Neuronal stem cell (in vitro differentiated cells): ENCODE results near the gene HSPA1B.
"Not testable (repeated sequence)": the region's sequence is repeated elsewhere in the genome, so short reads cannot be mapped to it uniquely, and the experiment has no call there.

ENCODE experiments used
- DNase-seq: peaks from one replicate; pipeline ENCODE4 v3.0.0-alpha.2; 2013; ENCODE audit warnings: low spot score
- H2AFZ ChIP-seq: one replicate; pipeline ENCODE4 v1.6.1; 2013; ENCODE audit warnings: mild to moderate bottlenecking, low read length, inconsistent platforms
- H2AK5ac ChIP-seq: 2 replicates; pipeline ENCODE4 v1.6.1; 2013; ENCODE audit warnings: low read depth, mild to moderate bottlenecking, inconsistent platforms, low read length, moderate library complexity, mixed read lengths
- H2BK120ac ChIP-seq: 2 replicates; pipeline ENCODE4 v1.6.1; 2013; ENCODE audit warnings: low read depth, mild to moderate bottlenecking, inconsistent platforms, low read length, moderate library complexity, mixed read lengths
- H2BK12ac ChIP-seq: one replicate; pipeline ENCODE4 v1.6.1; 2013; ENCODE audit warnings: low read length, inconsistent platforms
- H2BK15ac ChIP-seq: 2 replicates; pipeline ENCODE4 v1.6.1; 2013; ENCODE audit warnings: mild to moderate bottlenecking, low read length, inconsistent platforms, mixed read lengths
- H2BK5ac ChIP-seq: one replicate; pipeline ENCODE4 v1.6.1; 2013; ENCODE audit warnings: inconsistent platforms, mild to moderate bottlenecking, low read length, moderate library complexity
- H3K14ac ChIP-seq: one replicate; pipeline ENCODE4 v1.6.1; 2013; ENCODE audit warnings: low read length, inconsistent platforms
- H3K18ac ChIP-seq: 2 replicates; pipeline ENCODE4 v1.6.1; 2013; ENCODE audit warnings: low read length, inconsistent platforms
- H3K23ac ChIP-seq: 2 replicates; pipeline ENCODE4 v1.6.1; 2013; ENCODE audit warnings: low read depth, mild to moderate bottlenecking, mixed read lengths, low read length, inconsistent platforms; ENCODE audit not compliant: poor library complexity
- H3K27ac ChIP-seq: replicated peaks from 3 replicates; pipeline ENCODE4 v1.5.1; 2013; ENCODE audit warnings: low read length, inconsistent platforms
- H3K27me3 ChIP-seq, 3 experiments: 2 replicates each; pipeline ENCODE4 v1.6.1; 2013; ENCODE audit warnings: low read length in 3 of 3, mild to moderate bottlenecking in 2 of 3, inconsistent platforms in 1 of 3, low read depth in 1 of 3, mixed read lengths in 1 of 3, moderate library complexity in 1 of 3; ENCODE audit not compliant: control insufficient read depth in 3 of 3, insufficient read depth in 3 of 3
- H3K36me3 ChIP-seq, 2 donors: replicated peaks in 1 of 2; 2 replicates each; pipeline ENCODE4 v1.6.1; 2013; ENCODE audit warnings: low read length in 2 of 2; ENCODE audit not compliant: control insufficient read depth in 2 of 2, insufficient read depth in 2 of 2
- H3K4ac ChIP-seq: 2 replicates; pipeline ENCODE4 v1.6.1; 2013; ENCODE audit warnings: inconsistent platforms, mild to moderate bottlenecking, low read length, moderate library complexity
- H3K4me1 ChIP-seq, 2 donors: 1 replicate in 1 of 2; 2 replicates in 1 of 2; pipeline ENCODE4 v1.6.1; 2013; ENCODE audit warnings: low read length in 2 of 2, low read depth in 1 of 2; ENCODE audit not compliant: control insufficient read depth in 2 of 2, insufficient read depth in 1 of 2
- H3K4me2 ChIP-seq: one replicate; pipeline ENCODE4 v1.6.1; 2013; ENCODE audit warnings: mild to moderate bottlenecking, low read length, inconsistent platforms; ENCODE audit not compliant: insufficient read depth, poor library complexity, severe bottlenecking
- H3K4me3 ChIP-seq, 2 donors: 2 replicates each; pipeline ENCODE4 v1.5.1; 2013; ENCODE audit warnings: low read length in 2 of 2, mild to moderate bottlenecking in 2 of 2, inconsistent platforms in 1 of 2, moderate library complexity in 1 of 2
- H3K79me1 ChIP-seq: one replicate; pipeline ENCODE4 v1.6.1; 2013; ENCODE audit warnings: low read depth, mild to moderate bottlenecking, inconsistent platforms, low read length, moderate library complexity
- H3K9ac ChIP-seq: one replicate; pipeline ENCODE4 v1.6.1; 2013; ENCODE audit warnings: mild to moderate bottlenecking, low read depth, low read length, inconsistent platforms; ENCODE audit not compliant: poor library complexity
- H3K9me3 ChIP-seq, 2 donors: replicated peaks in 1 of 2; 2 replicates each; pipeline versions ENCODE3 to v1.6.1; 2013; ENCODE audit warnings: low read length in 2 of 2, mild to moderate bottlenecking in 2 of 2, inconsistent platforms in 1 of 2, low read depth in 1 of 2, mixed read lengths in 1 of 2, moderate library complexity in 1 of 2; ENCODE audit not compliant: control insufficient read depth in 2 of 2, insufficient read depth in 1 of 2
- H4K8ac ChIP-seq: one replicate; pipeline ENCODE4 v1.6.1; 2013; ENCODE audit warnings: low read depth, mild to moderate bottlenecking, inconsistent platforms, low read length, moderate library complexity
- H4K91ac ChIP-seq: one replicate; pipeline ENCODE4 v1.6.1; 2013; ENCODE audit warnings: low read length, low read depth, mild to moderate bottlenecking, inconsistent platforms; ENCODE audit not compliant: poor library complexity
- WGBS, 2 donors: extraction: QIAGEN DNeasy Blood & Tissue Kit; methylation state at CpG; one replicate each; pipeline ENCODE4 v1.1.7; 2013; ENCODE audit warnings: missing lambda C conversion rate in 2 of 2, mixed read lengths in 1 of 2; ENCODE audit not compliant: insufficient read length in 2 of 2, insufficient replicate concordance in 1 of 2; ENCODE audit errors: extremely low coverage in 2 of 2; 5-methylcytosine and 5-hydroxymethylcytosine counted together

Gene HSPA1B

GRCh38 chr6:31838968-31839367, 11.4 kb downstream of the HSPA1B start:
- no peak overlapping the region for H3K27ac ChIP-seq
- H2BK12ac ChIP-seq = no peak overlapping the region
- no peaks in the 10 kb centered on the region for H3K27me3 ChIP-seq
- no CpG with 5 or more reads among the region's 3 CpGs for WGBS, 2 donors
- H3K9ac ChIP-seq = no peak overlapping the region
- no peak overlapping the region for H3K18ac ChIP-seq
- no peak for DNase-seq
- no peak overlapping the region for H2AFZ ChIP-seq
- no peak overlapping the region for H2BK15ac ChIP-seq
- H2BK5ac ChIP-seq = no peak overlapping the region
- no peak overlapping the region for H3K14ac ChIP-seq
- H3K79me1 ChIP-seq = peaks cover 8% of the 10 kb centered on the region
- H3K4me1 ChIP-seq = peaks cover 4 to 16% of the 10 kb centered on the region in 2 donors
- peaks cover 39 to 55% of the 10 kb centered on the region in 2 donors for H3K36me3 ChIP-seq
- no peak overlapping the region for H2BK120ac ChIP-seq
- H3K4me3 ChIP-seq = no peak overlapping the region
- no peak overlapping the region for H3K4me2 ChIP-seq
- no peak overlapping the region for H4K8ac ChIP-seq
- H3K4ac ChIP-seq = no peak overlapping the region
- H4K91ac ChIP-seq = no peak overlapping the region
- no peak overlapping the region for H2AK5ac ChIP-seq
- no peak overlapping the region for H3K23ac ChIP-seq
- peaks cover 0 to 3% of the 10 kb centered on the region in 2 donors for H3K9me3 ChIP-seq

GRCh38 chr6:31839779-31840126, 12.2 kb downstream of the HSPA1B start:
- H3K27ac ChIP-seq, H3K9me3 ChIP-seq, H3K4me2 ChIP-seq, H3K4me3 ChIP-seq, H2BK120ac ChIP-seq, H3K4ac ChIP-seq, H3K79me1 ChIP-seq, H4K8ac ChIP-seq, H3K23ac ChIP-seq, H4K91ac ChIP-seq, H2AFZ ChIP-seq, H2AK5ac ChIP-seq, H2BK15ac ChIP-seq, H3K14ac ChIP-seq, H3K9ac ChIP-seq, H2BK5ac ChIP-seq, H2BK12ac ChIP-seq, H3K18ac ChIP-seq, DNase-seq, H3K27me3 ChIP-seq: not testable (repeated sequence)
- H3K36me3 ChIP-seq = peaks cover 41 to 55% of the 10 kb centered on the region in 2 donors
- WGBS, 2 donors = no CpG with 5 or more reads among the region's 8 CpGs
- H3K4me1 ChIP-seq = peaks cover 4 to 16% of the 10 kb centered on the region in 2 donors

GRCh38 chr6:31842053-31842452, 14.5 kb downstream of the HSPA1B start:
- H3K79me1 ChIP-seq = no peaks in the 10 kb centered on the region
- peaks cover 35 to 41% of the 10 kb centered on the region in 2 donors for H3K36me3 ChIP-seq
- no CpG with 5 or more reads among the region's 9 CpGs for WGBS, 2 donors
- H3K4me1 ChIP-seq = peaks cover 0 to 4% of the 10 kb centered on the region in 2 donors
- H2AK5ac ChIP-seq = no peak overlapping the region
- H2BK12ac ChIP-seq = no peak overlapping the region
- no peak overlapping the region for H3K18ac ChIP-seq
- no peak overlapping the region for H3K4me2 ChIP-seq
- no peak for DNase-seq
- no peak overlapping the region for H2BK120ac ChIP-seq
- no peak overlapping the region for H2BK5ac ChIP-seq
- H3K4me3 ChIP-seq = no peak overlapping the region
- no peak overlapping the region for H3K14ac ChIP-seq
- H4K91ac ChIP-seq = no peak overlapping the region
- no peak overlapping the region for H2AFZ ChIP-seq
- H3K27ac ChIP-seq = no peak overlapping the region
- no peak overlapping the region for H2BK15ac ChIP-seq
- H4K8ac ChIP-seq = no peak overlapping the region
- peaks cover 0 to 3% of the 10 kb centered on the region in 2 donors for H3K9me3 ChIP-seq
- no peaks in the 10 kb centered on the region for H3K27me3 ChIP-seq
- H3K4ac ChIP-seq = no peak overlapping the region
- no peak overlapping the region for H3K9ac ChIP-seq
- no peak overlapping the region for H3K23ac ChIP-seq

GRCh38 chr6:31844507-31844906, 17.0 kb downstream of the HSPA1B start:
- no peak overlapping the region for H2AFZ ChIP-seq
- H2BK12ac ChIP-seq = no peak overlapping the region
- H3K36me3 ChIP-seq = peaks cover 16 to 18% of the 10 kb centered on the region in 2 donors
- no peak for DNase-seq
- no peak overlapping the region for H3K9ac ChIP-seq
- H4K8ac ChIP-seq = no peak overlapping the region
- no peak overlapping the region for H2BK120ac ChIP-seq
- no peak overlapping the region for H2BK15ac ChIP-seq
- H4K91ac ChIP-seq = no peak overlapping the region
- H3K4me2 ChIP-seq = no peak overlapping the region
- H3K23ac ChIP-seq = no peak overlapping the region
- H3K9me3 ChIP-seq = no peaks in the 10 kb centered on the region
- H2AK5ac ChIP-seq = no peak overlapping the region
- no peaks in the 10 kb centered on the region for H3K27me3 ChIP-seq
- H2BK5ac ChIP-seq = no peak overlapping the region
- no peaks in the 10 kb centered on the region for H3K4me1 ChIP-seq
- no peak overlapping the region for H3K18ac ChIP-seq
- no peak overlapping the region for H3K14ac ChIP-seq
- H3K79me1 ChIP-seq = no peaks in the 10 kb centered on the region
- no peak overlapping the region for H3K27ac ChIP-seq
- no peak overlapping the region for H3K4me3 ChIP-seq
- H3K4ac ChIP-seq = no peak overlapping the region
- WGBS, 2 donors = no CpG with 5 or more reads among the region's 3 CpGs
